Posterior cingulate gyrus (tissue), 11 donors: ENCODE measurements around the gene MAPKAPK3.
"Not testable (repeated sequence)": the region's sequence is repeated elsewhere in the genome, so short reads cannot be mapped to it uniquely, and the experiment has no call there.

Experiments used
- DNase-seq, 10 donors: peaks; one replicate each; pipeline versions ENCODE4 v3.0.0 to v3.0.0-alpha.2; 2020 to 2021; ENCODE audit warnings: mixed read lengths in 3 of 10
- intact Hi-C: fragments of 100-400 bp; cut with DNase I; formaldehyde crosslinking; loops from one replicate; pipeline ENCODE4 v1.15.1; 2023

The MAPKAPK3 gene

DNA sequence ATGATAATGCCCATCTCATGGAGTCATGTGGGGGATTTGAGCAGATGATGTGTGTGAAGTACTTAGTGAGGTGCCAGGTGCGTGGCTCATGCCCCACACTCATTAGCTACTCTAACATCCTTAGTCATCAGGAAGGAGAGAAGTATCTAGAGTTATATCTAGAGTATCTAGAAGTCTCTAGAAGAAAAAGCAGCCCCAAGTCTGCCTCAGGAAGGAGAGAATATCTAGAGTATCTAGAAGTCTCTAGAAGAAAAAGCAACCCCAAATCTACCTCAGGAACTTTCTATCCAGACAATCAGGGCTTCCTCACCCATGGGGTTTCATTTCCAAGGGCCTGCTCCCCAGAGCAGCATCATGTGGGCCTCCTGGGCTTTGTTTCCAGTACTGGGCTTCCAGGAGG, 33.1 kb downstream of the MAPKAPK3 start:
- DNase-seq: no peak
- intact Hi-C loops: loop anchor here (5.0 kb wide), 1 partner anchor 33 kb away; the partner anchor contains the start of gene MAPKAPK3

GRCh38 chr3:50651445-50651844, 34.5 kb downstream of the MAPKAPK3 start:
- intact Hi-C loops: loop anchor here (5.0 kb wide), 1 partner anchor 34 kb away; the partner anchor contains the start of gene MAPKAPK3
- peak in 1 of 10 donors; percentile 15 for DNase-seq

DNA sequence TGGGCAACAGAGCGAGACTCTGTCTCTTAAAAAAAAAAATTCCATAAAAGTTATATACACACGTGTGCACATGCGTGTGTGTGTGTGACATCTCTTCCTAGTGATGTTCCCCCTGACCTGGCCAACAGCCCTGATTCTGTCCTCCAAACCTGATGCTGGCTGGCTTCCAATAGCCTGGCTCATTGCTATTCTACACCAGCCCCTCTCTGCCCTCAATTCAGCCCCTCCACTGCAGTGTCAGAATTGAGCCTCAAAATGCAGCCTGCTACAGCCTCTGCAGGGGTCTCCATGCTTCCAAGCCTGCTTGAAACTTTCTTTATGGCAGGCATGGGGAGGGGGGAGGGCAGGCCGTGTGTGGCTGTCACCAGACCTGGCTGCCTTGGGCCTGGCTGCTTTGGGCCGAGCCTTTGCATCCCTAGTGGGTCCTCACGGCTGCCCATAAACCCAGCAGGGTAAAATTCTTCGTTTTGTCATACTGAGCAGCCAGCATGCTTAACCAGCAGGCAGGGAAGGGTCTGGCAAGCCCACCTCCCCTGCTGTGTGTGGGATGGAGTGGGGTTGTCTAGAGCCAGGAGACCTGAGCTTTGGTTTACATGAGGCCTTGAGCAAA, 35.1 kb downstream of the MAPKAPK3 start:
- DNase-seq: peak in 2 of 10 donors; percentile 34 to 76
- intact Hi-C loops: loop anchor here (5.0 kb wide), 1 partner anchor 35 kb away; the partner anchor contains the start of gene MAPKAPK3

DNA sequence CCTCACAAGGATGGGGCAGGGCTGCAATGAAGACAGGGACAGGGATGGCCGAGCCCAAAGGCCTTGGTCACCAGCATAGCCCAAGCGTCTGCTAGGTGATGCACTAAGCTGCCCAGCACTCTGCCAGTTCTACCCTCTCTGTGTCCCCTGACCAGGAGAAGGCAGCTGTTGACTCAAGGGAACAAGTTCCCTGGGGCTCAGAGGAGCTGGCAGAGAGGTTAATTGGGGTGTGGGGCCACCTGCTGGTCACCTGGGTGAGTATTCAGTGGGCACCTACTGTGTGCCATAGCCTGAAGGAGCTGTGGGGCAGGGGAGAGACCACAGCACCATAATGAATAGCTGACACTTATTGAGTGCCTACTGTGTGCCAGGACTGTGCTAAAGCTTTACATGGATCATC, 35.8 kb downstream of the MAPKAPK3 start:
- DNase-seq: peak in 4 of 10 donors; percentile 24 to 87 (median 34)
- intact Hi-C loops: loop anchor here (5.0 kb wide), 1 partner anchor 35 kb away; the partner anchor contains the start of gene MAPKAPK3

DNA sequence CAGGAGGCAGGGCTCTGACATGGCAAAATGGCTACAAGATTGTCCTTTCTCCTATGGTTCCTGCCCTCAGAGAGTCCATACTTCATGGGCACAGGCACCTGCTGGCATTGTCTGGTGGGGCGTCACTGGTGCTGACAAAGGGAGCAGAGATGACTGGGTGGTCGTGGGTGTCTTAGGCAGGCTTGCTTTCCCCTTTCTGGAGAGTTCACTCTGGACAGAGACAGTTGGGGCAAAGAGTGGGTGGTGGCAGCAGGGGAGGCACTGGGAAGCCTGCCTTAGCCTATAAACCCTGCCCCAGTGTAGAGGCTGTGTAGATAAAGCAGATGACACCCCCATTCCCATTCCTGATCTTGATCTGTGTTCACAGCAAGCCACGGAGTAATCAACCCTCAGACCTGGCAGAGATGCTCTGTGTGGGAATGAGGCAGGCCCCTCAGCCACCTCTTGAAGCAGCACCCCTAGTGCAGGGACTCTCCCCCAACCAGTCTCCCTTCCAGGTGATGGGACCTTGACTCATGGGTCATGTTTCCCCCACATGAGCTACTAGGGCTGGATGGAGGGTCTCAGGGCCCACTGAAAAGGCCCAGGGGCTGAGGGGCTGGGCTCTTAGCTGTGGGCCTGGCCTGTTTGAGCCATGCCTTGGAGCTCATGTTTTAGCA, 37.1 kb downstream of the MAPKAPK3 start:
- peak in 1 of 10 donors; percentile 69 for DNase-seq
- intact Hi-C loops: loop anchor here (5.0 kb wide), 1 partner anchor 37 kb away; the partner anchor contains the start of gene MAPKAPK3

DNA sequence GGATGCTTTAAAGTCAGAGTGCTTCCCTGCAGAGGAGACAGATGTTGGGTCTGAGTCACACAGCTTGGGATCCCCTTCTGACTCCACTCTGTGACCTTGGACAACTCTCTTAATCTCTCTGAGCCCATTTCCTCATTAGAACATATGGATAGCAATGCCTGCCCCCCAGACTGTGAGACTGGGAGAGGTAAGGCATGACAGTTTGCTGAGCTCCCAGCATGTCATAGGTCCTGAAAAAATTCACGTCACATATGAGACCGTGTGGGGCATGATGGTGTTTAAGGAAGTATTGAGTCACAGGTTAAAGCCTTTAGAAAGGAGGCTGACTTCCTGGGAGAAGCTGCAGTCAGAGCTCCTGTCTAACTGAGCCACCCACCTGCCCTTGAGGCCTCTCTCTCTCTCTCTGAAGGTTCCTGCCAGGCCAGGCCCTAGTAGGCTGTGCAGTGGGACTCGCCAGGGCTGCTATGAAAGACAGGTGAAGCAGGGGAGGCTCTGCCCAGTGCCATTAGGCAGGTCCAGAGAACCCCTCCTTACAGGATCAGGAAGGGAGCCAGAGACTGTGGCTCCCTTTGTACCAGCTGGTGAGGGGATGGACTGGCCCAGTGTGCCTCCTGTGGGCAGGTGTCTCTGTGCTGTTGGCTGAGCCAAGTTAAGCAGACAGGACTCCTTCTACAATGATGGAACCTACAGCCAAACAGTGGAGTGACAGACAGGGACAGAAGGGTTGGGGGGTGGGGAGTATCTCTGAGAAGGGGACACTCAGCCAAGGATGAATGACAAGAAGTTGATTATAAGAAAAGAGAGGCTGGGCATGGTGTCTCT, 38.3 kb downstream of the MAPKAPK3 start:
- intact Hi-C loops: no loop called here
- peak in 1 of 10 donors; percentile 53 for DNase-seq

DNA sequence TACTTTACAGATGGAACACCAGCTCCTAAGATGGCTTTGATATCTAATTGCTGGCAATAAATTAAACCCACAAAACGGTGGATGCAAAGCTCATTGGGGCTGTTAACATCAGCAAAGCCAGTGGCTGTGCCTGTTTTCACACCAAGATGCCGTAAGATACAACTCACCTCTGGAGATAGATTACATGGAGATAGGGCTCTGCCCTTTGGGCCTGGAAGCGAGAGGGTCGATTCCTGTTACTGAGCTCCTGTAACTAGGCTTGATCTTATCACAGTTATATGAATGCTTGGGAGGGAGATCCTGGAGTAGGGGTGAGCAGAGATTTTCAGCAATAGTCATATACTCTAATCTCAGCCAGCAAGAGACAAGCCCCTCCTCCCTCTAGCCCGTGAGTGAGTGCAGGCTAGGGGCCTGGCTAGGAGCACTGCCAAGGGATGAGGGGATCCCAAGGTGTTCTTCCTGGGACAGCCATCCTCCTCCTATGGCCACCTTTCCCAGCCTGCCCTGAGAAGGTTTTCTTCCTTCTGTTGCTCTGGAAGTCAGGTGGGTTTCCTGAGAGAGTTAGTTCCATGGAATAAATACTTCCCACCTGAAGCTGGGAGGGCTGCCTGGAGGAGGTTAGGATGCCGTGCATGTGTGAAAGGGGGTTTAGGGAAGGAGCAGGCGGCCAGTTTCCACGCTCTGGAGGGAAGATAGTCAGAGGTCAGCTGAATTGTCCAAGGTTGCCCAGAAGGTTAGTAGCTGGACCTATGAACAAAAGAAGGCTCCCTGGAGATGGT, 39.7 kb downstream of the MAPKAPK3 start:
- intact Hi-C loops: no loop called here
- DNase-seq: peak in 1 of 10 donors; percentile 35

DNA sequence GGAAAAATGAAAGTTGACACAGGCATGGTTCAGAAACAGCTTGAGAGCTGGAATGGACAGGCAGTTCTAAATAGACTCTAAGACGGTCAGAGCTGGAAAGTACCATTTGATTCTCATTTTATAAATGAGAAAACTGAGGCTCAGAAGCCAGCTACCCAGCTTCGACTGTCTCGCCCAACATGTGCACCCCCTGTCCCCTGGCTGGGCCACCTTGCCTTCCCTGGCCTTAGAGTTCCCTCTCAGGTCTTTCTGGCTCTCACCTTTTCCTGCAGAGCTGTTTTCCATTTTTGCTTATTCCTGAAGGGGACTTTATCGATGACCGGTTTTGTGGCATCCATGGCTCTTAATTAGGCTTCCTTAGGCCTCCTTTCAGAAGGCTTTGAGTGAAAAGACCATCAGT, 40.5 kb downstream of the MAPKAPK3 start:
- intact Hi-C loops: no loop called here

GRCh38 chr3:50657816-50658215, 40.9 kb downstream of the MAPKAPK3 start:
- peak in 1 of 10 donors; percentile 48 for DNase-seq
- intact Hi-C loops: no loop called here

More for the DNA sequence above, 40.5 kb downstream of the MAPKAPK3 start:
- DNase-seq: peak in 1 of 10 donors; percentile 45

DNA sequence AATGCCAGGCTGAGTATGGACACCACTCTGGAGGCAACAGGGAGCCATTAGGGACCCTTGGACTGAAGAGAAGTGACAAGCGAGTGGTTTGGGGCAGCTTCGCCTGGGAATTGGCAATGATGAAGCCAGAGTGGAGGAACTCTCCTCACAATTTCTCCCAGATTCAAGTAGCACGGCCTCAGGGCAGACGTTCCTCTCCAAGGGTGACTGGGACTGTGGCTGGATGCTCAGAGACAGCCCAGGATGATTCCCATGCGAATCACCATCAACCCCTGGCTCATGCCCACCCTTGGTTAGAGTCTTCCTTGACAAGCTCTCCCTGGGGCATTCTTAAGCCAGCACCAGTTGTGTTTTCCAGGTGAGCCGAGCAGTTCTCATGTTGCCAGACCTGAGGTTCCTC, 41.5 kb downstream of the MAPKAPK3 start:
- intact Hi-C loops: no loop called here
- peak in 1 of 10 donors; percentile 35 for DNase-seq

GRCh38 chr3:50658831-50659230, 41.9 kb downstream of the MAPKAPK3 start:
- intact Hi-C loops: no loop called here
- DNase-seq: peak in 1 of 10 donors; percentile 61

DNA sequence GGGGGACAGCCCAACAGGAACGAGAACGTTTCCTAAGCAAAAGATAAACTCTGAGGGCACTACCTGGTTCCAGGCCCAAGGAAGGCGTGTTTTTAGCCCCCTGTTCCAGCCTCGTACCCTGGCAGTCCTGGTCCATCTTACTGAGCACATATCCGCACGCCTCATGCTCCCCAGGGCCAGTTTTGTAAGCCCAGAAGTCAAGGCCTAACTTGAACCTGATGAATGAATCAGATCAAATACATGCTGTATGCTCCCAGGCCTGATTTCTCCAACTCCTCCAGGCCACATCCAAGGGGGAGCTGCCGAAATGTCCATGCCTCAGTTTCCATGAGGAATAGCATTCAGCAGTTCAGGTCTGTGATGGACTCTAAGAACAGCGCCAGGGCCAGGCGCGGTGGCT, 43.4 kb downstream of the MAPKAPK3 start:
- DNase-seq: peak in 1 of 10 donors; percentile 27

GRCh38 chr3:50661321-50661837, 44.4 kb downstream of the MAPKAPK3 start:
- intact Hi-C loops: no loop called here
- peak in 1 of 10 donors; percentile 46 for DNase-seq

More for the DNA sequence above, 43.4 kb downstream of the MAPKAPK3 start:
- intact Hi-C loops: no loop called here

GRCh38 chr3:50662408-50662807, 45.5 kb downstream of the MAPKAPK3 start:
- intact Hi-C loops: no loop called here
- peak in 1 of 10 donors; percentile 38 for DNase-seq

GRCh38 chr3:50665081-50665840, 48.3 kb downstream of the MAPKAPK3 start:
- DNase-seq: peak in 2 of 10 donors; percentile 4 to 28
- intact Hi-C loops: no loop called here

- peak in 1 of 10 donors; percentile 49 for DNase-seq
- intact Hi-C loops: not testable (repeated sequence)
Measured at GRCh38 chr3:50665841-50666115, 48.8 kb downstream of the MAPKAPK3 start.

DNA sequence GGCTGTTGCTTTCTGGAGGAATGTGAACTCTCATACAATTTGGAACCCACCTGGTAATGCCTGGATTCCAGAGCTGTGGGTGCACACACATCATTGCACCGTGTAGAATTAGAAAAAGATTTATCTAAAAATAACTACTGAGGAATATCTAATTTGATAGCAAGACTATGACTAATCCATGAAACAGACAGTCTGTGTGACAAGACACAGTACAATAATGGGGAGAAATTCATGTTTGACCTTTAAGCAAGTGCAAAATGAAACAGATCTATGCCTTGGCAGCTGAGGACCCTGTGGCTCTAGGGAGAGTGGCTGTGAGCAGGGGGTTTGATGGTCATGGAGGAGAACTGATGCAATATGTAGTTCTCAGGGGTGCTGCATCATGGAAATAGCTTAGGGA, 49.9 kb downstream of the MAPKAPK3 start:
- intact Hi-C loops: no loop called here
- no peak for DNase-seq

GRCh38 chr3:50671331-50671730, 54.4 kb downstream of the MAPKAPK3 start:
- intact Hi-C loops: loop anchor here (5.0 kb wide), 1 partner anchor 49 kb away; no protein-coding TSS in a partner anchor
- DNase-seq: peak in 6 of 10 donors; percentile 44 to 93 (median 56)

DNA sequence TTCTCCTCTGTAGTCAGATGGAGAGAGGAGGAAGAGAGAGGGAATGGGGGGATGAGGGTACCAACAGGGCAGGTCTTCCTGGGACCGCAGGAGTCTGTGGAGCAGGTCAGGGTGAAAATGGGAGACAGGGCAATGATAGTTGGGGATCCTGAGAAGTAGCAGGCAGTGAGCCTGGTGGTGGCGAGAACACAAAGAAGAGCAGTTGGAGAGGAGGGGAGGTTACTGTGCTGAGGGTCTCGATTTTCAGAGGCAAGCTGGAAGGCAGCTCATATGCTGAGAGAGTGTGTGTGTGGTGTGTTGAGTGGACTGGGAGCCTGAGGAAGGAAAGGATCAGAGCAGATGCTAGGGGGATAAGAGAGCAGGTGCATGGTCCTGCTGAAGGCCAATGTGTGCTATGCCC, 55.7 kb downstream of the MAPKAPK3 start:
- intact Hi-C loops: loop anchor here (5.0 kb wide), 1 partner anchor 50 kb away; no protein-coding TSS in a partner anchor

More for the DNA sequence above, 55.7 kb downstream of the MAPKAPK3 start:
- no peak for DNase-seq
